SW480 (cell line): Measurements from ENCODE around the gene SP8.
A peak's percentile ranks its signal among the peaks of the same experiment; 100 is the strongest.
"Not testable (repeated sequence)": the region's sequence is repeated elsewhere in the genome, so short reads cannot be mapped to it uniquely, and the experiment has no call there.

Experiments
- DNase-seq: peaks from one replicate; pipeline ENCODE4 v3.0.0-alpha.2; 2016; ENCODE audit warnings: low spot score

SP8 gene

DNA sequence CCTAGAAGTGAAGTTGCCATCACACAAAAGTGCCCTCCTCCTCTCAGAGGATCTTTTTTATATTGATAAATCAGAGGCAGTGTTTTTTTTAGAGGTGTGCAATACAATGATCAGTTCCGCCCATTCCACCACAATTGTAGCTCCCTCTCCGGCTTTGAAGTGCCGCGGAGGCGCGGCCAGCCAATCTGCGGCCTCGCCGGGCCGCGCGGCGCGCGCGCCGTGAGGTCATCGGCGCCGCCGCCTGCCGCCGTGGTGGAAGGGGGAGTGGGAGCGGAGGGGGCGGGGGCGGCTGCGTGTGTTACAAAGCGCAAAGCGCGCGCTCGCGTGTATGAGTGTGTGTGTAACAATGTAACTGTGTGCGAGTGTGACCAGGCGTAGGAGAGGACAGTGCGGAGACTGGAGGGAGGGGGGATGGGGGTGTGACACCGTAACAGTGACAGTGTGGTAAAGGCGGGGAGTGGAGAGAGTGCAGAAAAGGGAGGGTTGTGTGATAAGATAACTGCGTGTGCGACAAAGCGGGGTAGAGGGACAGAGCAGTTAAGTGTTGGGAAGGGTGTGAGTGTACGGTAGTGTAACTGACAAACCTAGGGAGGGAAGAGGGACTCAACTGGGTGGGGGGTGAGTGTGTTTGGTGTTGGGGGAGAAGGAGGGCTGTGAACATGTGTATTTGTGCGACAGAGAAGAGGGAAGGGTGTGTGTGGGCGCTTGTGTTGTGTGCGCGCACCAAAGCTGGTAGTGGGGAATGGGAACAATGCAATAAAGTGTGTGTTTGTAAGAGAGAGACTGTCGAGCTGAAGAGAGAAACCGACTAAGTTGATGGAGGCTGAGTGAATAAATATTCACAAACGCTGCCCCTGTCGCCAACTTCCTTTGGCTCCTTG lies at the start of gene SP8:
TSS of gene SP8 (minus strand) at position 108 of the 881 bp plus-strand sequence. CDS start at position 20, 88 bp downstream.
- peak; percentile 75 for DNase-seq

DNA sequence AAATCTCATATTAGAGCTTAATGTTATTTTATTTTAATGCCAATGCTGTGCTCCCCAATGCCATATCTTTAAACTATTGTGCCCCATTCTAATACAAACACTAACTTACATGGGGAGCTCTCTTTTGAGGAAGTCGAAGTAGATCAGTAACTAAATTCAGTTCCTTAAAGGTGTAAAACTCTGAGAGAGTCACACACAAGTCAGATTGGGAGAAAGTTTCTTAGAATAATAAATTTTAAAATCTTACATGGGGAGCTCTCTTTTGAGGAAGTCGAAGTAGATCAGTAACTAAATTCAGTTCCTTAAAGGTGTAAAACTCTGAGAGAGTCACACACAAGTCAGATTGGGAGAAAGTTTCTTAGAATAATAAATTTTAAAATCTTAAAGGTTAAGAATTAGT lies 49.7 kb upstream of the SP8 start:
- DNase-seq, result not testable (repeated sequence)

DNA sequence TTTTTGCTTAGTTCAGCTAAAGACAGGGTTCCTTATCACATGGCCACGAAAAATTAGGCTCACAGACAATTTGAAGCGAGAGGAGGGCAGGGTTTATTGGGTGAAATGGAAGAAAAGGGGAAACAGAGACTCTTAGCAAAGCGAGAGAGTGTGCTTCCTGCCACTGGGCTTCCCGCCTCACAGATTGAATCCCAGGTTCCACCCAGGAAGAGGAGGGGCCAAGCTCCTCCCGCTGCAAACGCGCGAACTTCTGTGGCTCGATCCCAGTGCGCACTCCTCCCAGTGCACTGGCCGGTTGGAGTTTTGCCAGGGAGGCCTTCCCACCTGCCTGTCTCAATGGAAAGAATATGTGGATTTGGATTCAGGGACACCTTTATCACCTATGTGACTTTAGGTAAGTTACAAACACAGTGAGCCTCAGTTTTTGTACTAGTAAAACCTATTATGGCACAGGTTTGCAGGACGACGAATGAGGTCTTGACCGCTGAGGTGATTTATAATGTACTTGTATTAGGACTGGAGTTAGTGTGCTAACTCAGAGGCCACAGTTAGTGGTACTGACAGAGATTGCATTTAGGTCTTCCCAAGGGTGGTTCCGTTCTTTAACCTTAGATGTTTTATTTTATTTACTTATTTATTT lies 48.5 kb upstream of the SP8 start:
- DNase-seq, result no peak

DNA sequence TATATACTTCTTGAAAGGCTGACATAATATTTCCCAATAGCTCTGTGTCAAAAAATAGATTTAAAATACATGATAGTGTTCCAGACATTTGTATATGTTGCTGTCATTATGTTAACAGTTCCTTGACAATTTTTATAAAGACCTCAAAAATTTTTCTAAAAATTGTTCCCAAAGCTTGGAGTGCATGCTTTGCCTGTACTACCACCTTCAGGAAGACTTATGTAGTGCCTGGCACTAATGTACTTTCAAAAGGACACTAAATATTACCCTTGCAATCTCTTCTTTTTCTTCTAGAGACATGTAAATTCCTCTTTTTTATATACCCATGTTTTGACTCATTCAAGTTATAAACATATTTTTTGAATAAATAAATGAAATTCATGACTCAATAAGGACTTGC lies 48.0 kb upstream of the SP8 start:
- DNase-seq, result peak; percentile 31

DNA sequence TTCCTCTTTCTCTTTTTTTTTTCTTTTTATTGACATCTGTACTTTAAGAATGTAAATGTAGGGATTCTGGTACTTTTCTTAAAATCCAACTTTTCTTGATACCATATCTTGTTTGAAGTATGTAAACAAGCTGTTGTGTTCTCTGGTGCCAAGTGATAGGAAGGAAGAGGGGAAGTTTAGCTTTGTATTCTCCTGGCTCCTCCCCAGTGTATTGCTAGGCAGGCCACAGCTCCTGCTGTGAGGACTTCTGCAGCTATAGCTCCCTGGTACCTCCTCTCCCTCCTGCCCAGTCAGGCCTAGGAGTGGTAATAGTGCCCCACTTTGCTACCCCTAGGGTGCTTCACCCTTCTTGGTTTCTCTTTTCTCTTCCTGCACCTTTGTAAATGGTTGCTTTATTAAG lies 45.3 kb upstream of the SP8 start:
- DNase-seq, result no peak

DNA sequence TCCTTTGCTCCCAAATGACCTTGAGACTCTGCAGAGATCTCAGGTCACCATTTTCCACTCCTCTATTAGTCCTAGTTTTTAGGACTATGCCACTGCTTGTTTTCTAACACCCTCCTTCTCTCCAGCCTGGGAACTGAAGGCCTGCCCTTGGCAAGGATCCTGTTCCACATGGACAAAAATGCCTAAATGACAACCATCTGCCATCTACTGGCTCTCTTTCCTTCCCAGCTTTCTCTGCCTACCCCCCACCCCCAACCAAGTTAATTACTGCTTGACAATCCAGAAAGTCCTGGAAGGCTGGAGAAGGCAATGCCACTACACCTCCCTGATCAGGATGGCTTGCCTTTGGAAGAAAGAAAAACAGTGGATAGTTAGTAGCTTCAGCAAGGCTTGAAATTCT lies 44.8 kb upstream of the SP8 start:
- DNase-seq, result no peak

DNA sequence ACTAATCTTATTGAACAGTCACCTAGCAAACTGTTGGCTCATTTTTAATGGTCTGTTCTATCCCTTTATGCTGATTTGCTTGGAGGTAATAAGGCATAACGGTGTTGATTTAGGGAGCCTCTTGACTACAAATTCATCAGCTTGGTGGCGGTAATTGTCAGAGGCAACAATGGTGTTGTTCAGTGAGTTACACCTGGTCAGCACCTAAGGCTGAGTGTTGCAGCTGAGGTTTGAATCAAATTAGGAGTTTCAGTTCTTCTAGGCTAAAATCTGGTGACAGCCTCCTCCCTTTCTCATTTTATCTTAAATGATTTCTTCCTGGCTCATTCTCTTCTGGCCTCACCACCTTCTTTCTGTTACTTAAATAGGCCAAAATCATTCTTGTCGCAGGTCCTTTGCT lies 42.3 kb upstream of the SP8 start:
- DNase-seq, result no peak

DNA sequence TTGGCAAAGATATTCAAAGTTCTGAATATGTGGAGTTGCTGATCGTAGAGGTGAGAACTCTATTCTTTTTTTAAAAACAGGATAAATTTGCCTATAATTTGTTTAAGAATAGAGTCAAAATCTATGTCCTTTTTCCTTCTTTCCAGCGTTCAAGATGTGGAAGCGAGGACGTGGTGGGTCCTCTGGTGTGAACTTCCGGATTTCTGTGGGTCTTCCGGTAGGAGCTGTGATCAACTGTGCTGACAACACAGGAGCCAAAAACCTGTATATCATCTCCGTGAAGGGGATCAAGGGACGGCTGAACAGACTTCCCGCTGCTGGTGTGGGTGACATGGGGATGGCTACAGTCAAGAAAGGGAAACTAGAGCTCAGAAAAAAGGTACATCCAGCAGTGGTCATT lies 40.5 kb upstream of the SP8 start:
- no peak for DNase-seq

DNA sequence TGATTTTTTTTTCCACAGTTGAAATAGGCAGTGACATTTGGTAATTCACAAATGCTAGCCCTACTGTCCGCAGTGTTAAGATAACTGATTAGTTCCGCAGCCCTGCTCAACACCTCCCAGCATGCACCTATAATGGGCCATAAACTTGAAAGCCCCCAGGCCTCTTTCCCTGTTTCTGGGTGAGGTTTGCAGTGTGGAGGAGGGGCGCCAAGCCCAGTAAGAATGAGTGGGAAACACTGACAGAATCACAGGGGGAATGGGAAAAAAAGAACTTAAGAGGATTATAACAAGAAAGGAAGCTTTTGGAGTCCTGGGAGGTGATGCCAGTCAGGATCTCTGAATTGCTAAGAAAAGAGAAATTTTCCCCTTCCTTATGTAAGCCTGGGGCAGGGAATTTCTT lies 39.6 kb upstream of the SP8 start:
- DNase-seq, result no peak

DNA sequence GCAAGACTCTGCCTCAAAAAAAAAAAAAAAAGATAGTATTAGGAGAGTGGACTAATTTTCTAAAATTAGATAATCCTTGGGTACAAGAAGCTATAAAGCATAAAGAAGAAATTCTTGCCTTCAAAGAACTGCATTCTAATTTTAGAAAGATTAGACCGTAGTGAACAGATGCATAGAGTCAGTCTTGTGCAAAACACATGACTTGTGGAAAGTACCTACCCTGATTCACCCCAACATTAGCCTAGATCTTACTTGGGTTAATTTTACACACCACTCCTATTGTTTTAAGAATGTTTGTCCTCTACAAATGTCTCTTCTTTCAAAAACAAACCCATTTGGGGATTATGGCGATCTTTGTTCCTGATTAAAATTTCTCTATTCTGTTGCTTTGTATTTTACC lies 38.9 kb upstream of the SP8 start:
- no peak for DNase-seq

DNA sequence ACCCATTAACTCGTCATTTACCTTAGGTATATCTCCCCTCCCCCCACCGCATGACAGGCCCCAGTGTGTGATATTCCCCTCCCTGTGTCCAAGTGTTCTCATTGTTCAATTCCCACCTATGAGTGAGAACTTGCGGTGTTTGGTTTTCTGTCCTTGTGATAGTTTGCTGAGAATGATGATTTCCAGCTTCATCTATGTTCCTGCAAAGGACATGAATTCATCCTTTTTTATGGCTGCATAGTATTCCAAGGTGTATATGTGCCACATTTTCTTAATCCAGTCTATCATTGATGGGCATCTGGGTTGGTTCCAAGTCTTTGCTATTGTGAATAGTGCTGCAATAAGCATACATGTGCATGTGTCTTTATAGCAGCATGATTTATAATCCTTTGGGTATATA lies 34.7 kb upstream of the SP8 start:
- not testable (repeated sequence) for DNase-seq

DNA sequence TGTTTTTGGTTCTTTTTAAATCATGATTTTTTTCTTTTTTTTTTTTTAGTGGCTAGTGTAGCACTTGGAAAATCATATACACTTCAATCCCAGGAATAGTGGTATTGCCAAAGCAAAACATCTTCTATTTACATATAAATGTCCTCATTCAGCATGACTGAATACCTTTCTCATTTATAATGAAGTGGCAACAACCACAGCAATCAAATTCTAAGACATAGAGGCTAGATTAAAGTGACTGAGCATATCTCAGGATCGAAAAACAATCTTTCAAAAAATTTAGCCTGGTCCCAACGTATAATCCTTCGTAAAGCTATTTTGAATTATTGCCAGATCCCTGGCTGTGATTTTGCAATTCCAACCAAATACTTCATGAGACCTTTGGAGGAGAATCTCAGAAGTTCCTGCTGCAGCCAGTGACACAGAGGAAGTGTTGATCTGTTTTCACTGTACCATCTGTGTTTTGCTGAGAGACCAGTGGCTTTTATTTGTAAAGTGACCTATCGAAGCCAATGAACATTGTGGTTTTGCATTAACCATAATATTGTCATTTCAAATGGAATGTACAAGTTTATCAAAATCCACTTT lies 29.8 kb upstream of the SP8 start:
- no peak for DNase-seq

DNA sequence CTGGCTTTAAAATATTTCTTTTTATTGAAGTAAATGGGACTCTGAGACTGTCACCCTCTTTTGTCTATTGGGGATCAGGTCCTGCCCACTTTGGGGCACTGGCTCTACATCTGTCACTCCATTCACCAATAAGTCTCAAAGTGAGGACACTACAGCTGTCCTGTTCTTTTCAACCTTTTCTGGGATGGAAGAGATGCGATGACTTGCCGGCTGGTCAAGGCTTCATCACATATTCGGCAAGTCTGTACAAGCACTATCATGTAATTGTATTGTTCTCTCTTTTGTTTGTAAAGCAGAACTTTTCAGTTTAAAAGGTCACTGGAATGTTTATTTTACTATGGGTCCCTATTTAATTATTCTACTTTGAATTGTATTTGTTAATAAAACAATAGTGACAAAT lies 17.7 kb upstream of the SP8 start:
- DNase-seq, result no peak

DNA sequence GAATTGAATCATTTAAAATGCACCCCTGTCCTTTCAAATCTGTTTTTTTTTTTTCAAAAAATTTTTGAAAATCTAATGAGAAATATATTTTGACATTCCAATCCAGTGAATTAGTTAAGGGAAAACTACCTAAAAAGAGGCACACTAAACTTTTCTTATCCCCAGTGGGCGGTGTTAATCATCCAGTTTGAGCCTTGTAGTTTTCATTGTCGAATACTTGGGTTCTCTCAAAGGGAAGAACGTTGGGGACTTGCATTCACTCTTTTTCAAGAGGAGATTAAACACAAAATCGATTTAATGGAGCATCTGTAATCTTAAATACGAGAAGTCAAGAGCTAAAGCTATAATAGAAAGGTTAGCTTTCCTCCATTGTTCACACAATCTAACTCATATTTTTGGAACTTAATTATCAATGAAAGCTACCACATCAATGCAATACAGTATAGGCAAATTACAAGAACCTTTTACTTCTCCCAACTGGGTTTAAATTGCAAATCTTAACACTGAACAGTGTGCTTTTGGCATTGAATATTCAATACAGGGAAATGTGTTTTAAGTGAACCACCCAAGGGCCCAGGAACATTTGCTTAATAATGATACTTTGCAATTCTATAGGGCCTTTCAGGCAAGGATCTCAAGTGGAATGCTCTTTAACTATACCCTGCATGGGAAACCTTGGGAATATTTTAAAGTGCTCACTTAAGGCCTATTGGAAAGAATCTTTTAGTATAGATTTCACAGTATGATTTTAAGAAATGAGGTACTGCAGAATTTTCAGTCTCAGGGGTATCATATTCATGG lies 13.1 kb upstream of the SP8 start:
- DNase-seq, result no peak

DNA sequence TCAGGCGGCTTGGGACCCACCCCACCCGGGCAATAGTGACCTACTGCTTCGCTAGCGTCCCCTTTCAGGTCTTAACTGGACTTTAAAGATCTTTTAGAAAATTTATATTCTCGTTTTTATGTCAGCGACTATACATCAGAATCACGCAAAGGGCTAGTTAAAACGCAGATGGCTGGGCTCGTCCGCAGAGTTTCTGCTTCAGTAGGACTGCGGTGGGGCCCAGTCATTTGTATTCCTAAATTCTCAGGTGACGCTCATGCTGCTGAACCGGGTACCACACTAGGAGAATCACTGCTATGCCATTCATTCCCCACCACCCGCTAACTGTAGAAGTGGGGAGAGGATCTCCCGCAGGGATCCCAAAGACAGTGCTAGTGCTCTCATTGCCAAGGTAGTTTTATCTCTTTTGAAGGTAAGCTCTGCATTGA lies 12.0 kb upstream of the SP8 start:
- peak; percentile 30 for DNase-seq

DNA sequence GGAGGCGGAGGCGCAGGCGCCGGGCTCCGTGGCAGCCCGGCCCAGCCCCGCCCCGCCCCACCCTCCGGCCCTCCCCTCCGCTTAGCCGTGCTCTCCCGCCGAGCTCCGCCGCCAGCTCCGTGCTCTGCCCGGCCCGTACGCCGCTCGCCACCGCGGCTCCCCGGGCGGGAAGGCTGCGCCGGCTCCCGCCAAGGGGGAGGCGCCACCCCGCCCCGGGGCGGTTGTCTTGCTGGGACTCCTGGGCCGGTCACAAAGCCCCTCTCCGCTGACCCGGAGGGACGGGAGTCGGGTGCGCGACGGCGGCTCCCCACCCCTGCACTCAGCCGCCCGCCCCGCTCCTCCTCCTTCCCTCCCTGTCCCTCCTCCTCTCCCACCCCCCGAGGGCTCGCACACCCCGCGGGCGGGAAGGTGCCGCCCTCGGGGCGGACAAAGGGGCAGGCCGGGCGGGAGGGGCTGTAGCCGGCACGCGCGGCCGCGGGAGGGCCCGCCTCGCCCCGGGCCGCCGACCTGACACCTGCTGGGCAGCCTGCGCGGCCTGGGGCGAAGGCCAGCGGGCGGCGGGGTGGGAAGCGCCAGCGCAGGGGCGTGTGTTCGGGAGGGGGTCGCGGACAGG lies 11.5 kb upstream of the SP8 start:
- DNase-seq, result peak; percentile 75

DNA sequence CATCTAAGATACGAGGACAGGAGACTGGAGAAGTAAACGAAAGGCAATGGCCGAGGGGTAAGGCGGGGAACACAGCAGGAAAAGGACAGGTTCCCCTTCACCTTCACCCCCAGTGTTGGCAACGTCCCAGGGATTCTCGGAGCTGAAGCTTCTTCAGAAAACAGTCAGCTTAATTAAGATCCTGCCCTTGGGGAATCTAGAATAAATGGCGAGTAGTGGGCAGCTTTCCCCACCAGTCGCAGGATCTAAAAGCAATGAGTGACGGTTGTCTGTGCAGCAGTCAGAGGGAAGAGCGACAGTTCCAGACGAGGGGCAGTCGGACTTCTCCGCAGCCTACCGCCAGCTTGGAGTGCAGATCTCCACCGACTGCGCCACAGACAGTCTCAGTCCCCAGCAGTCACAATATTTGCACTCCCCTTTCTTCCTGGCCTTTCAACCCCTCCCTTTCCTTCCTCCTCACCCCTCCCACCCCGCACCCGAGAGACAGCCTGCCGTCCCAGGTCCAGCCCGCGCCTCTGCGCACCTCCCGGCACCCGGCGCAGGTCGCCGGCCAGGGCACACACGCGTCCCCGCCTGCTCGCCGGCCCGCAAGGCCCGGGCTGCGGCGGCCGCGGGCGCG lies 10.9 kb upstream of the SP8 start:
- DNase-seq, result peak; percentile 78

DNA sequence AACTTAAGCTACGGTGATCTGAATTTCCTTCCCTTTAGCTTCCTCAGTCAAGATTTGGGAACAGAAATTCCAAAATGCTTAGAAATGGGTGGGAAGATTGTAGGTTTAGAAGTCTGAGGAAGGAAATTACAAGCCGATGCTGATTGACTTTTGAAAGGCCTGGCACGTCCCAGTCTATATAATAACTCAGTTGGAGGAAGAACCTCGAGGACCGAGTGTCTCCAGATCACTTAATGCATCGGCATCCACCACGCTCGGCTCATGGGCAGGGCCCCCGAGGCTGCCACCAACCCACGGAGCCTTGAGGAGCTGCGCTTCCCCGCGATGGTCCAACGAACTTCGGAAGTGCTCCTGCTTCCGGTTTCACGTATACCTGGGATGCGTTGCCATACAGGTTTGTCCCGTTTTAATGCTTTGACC lies 10.4 kb upstream of the SP8 start:
- DNase-seq, result no peak

DNA sequence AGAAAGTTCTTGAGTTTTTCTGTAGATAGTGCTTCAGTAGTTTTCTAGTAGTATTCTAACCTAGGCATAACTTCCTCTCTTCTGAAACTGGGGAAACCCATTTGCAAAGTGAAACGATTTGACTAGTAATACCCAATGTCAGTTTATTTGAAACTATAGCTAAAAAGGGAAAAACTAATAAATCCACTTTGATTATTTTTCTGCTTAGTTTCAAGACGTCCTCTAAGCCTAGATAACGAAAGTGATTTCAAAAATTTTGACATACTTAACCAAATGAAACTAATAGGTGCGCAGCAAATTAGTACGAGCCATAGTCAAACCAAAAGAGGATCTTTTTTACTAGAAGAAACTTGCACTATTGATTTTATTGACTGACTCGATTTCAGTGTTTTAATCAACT lies 9.8 kb upstream of the SP8 start:
- no peak for DNase-seq

DNA sequence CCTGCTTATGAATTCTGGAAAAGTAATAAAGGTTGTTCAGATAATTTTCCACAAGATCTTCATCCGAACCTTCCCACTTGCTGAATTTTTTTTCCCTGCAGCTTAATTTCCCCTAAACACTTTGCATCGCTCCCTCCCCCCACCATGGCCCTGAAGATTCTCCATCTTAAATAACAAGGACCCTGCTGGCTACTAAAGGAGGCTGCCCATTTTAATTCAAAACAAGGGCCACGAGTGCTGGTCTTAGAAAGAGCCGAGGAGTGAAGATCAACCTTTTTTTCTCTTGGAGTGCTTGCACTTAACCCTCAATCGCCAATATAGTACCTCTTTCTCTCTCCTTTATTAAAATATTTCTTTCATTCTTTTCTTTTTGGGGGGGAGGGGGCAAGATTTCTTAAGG lies 9.2 kb upstream of the SP8 start:
- no peak for DNase-seq

DNA sequence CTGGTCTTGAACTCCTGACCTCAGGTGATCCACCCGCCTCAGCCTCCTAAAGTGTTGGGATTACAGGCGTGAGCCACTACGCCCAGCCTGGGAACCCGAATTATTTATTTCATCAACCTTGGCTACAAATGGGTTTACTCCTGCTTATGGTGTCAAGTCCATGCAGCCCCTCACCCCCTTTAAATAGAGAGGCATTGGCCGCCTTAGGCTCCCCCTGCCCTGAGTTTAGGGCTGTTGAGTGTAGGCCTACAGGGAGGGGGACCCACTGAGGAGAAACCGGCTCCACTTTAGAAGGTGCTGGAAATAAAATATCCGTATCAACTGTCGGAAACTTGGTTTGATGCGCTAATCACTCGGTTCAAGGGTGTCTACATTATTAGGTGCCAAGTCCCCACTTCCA lies 8.7 kb upstream of the SP8 start:
- no peak for DNase-seq

DNA sequence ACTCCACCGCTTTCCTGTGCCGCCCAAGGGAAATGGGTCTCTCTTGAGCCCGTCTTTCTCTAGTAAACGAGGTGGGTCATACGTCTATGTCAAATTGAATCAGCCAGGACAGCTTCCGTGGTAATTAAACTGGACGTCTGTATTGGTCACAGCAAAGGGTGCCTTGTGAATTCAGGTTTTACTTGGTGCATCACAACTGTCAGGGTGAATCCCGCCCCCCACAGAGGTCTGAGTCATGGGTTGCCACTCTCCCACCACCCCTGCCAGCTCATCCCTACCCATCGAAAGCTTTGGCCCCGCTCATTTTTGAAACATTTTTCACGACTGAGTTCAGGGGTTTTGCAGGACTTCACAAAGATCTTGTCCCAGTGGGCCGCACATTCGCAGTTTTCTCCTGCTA lies 8.0 kb upstream of the SP8 start:
- DNase-seq, result no peak
